Heart right ventricle (tissue), 16 donors: ENCODE data around the gene PPIL3. TPM values are rescaled to one million over a fixed set of nuclear protein-coding genes. Genes with fewer than 3 reads are reported as not detected.

Experiments
- ATAC-seq, 8 donors: fragments of 200-7000 bp; cut with Tn5 transposase; one replicate each; pipeline ENCODE4 v1.9.1; 2020; ENCODE audit warnings: mild to moderate bottlenecking in 8 of 8, moderate library complexity in 8 of 8, moderate number of reproducible peaks in 1 of 8
- DNase-seq, 2 donors: peaks; one replicate each; pipeline ENCODE4 v3.0.0-alpha.2; 2020
- H3K27ac ChIP-seq, 10 donors: fragments of 200-600 bp; sonication (generic) in 2 of 10; one replicate each; pipeline versions ENCODE4 v1.5.0 to v1.8.0; 2020 to 2022; ENCODE audit warnings: mild to moderate bottlenecking in 3 of 10
- H3K27me3 ChIP-seq, 7 donors: fragments of 200-600 bp; one replicate each; pipeline ENCODE4 v1.8.0; 2021 to 2022; ENCODE audit warnings: mild to moderate bottlenecking in 2 of 7
- H3K36me3 ChIP-seq, 9 donors: fragments of 200-600 bp; sonication (generic) in 1 of 9; one replicate each; pipeline versions ENCODE4 v1.5.0 to v1.8.0; 2020 to 2022; ENCODE audit warnings: mild to moderate bottlenecking in 2 of 9
- H3K4me1 ChIP-seq, 9 donors: fragments of 200-600 bp; sonication (generic) in 1 of 9; one replicate each; pipeline versions ENCODE4 v1.5.0 to v1.8.0; 2020 to 2022; ENCODE audit warnings: mild to moderate bottlenecking in 4 of 9
- H3K4me3 ChIP-seq, 10 donors: fragments of 200-600 bp; sonication (generic) in 2 of 10; one replicate each; pipeline versions ENCODE4 v1.5.0 to v1.8.0; 2020 to 2022; ENCODE audit warnings: mild to moderate bottlenecking in 7 of 10, moderate library complexity in 2 of 10
- H3K9me3 ChIP-seq, 11 donors: fragments of 200-600 bp in 10 of 11; sonication (generic) in 2 of 11; one replicate each; pipeline versions ENCODE4 v1.5.0 to v1.8.0; 2013 to 2022; ENCODE audit warnings: mild to moderate bottlenecking in 2 of 11, control low read depth in 1 of 11, moderate library complexity in 1 of 11
- CTCF ChIP-seq, 9 donors: fragments of 200-600 bp; sonication (generic) in 2 of 9; IDR thresholded peaks; one replicate each; pipeline versions ENCODE4 v1.5.0 to v1.8.0; 2021 to 2022; ENCODE audit warnings: antibody characterized with exemption in 9 of 9, mild to moderate bottlenecking in 5 of 9, moderate library complexity in 1 of 9
- WGBS, 2 donors: extraction: QIAGEN DNeasy Blood & Tissue Kit; methylation state at CpG; one replicate each; pipeline ENCODE4 v1.1.7; 2013; ENCODE audit warnings: inconsistent platforms in 1 of 2; 5-methylcytosine and 5-hydroxymethylcytosine counted together
- intact Hi-C, 10 donors: fragments of 100-400 bp; cut with DNase I; formaldehyde crosslinking; loops; one replicate each; pipeline versions ENCODE4 v1.11.1 to v1.14.2; 2022
- polyA plus RNA-seq, 2 donors: library from polyadenylated mRNA; stranded (reverse); fragments of 200-250 nt; gene quantifications; one replicate each; pipeline ENCODE4 v1.2.3, GENCODE V29; 2013
- total RNA-seq, 10 donors: library from RNA; stranded (reverse); fragmentation: NEBNext Ultra II Directional in 3 of 10; extraction: Animal tissue kit (Norgen Biotek cat#: 25700) in 3 of 10; gene quantifications; one replicate each; pipeline versions ENCODE4 v1.2.1 to v1.2.4, GENCODE V29; 2021 to 2023
- donor health status: Arrhythmogenic right ventricular cardiomyopathy.
- donor health status: ischemic (EF 13 %, LVEDD 7.1; RV severe dilation, severe dysfunction).
- donor health status: healthy with polysubstance abuse.
- donor health status: DM: no; HTN: yes; CAD: no.
- donor health status: DM: no; HTN: no; CAD: no.
- donor health status: ischemic (EF 25% LVEDD 6.9; RV normal size, moderate dysfunction).
- donor health status: ischemic (EF 25% LVEDD 5.7; RV mildly dilated, moderate dysfunction).
- donor health status: healthy.
- donor health status: DM: yes; HTN: yes; CAD: no.
- donor health status: Ischemic cardiomyopathy.
- donor health status: ischemic (EF 35%, LVEDD 5.7; RV mildly dilated, moderate dysfunction).
- donor health status: nonischemic (EF 11% LVEDD 7.7; RV severe dilation, severe dysfunction).
- donor health status: DM: yes; HTN: yes; CAD: no.
- donor health status: PGD.
- donor health status: ischemic (EF 29% LVEDD 5.4; RV normal size, mild dysfunction).
- donor health status: nonischemic (EF 23%, LVEDD 6.1; RV moderate dilation, normal function).

PPIL3 gene
- total and polyA plus RNA-seq, 12 donors, result 9.9 to 36.4 (median 24.1) TPM

- intact Hi-C loops, result no loop called here
- Histone ChIP-seq H3K27ac (no peak overlapping the region), H3K36me3 (peaks cover 0 to 9% (median 5%) of the 10 kb centered on the region in 9 donors), H3K4me3 (no peak overlapping the region), H3K4me1 (peaks cover 0 to 6% (median 0%) of the 10 kb centered on the region in 9 donors), H3K9me3 (no peaks in the 10 kb centered on the region), H3K27me3 (no peaks in the 10 kb centered on the region)
- TF ChIP-seq CTCF (IDR thresholded peaks at IDR 0.05), result no peak
- ATAC-seq (no peak), DNase-seq (no peak)
- WGBS, 2 donors, result 89 to 90% methylated on average over 10 of the region's 10 CpGs
Measured at GRCh38 chr2:200845669-200846325, 43.1 kb downstream of the PPIL3 start.

- no peak for ATAC-seq
- TF ChIP-seq CTCF (IDR thresholded peaks at IDR 0.05), result no peak
- WGBS, 2 donors, result 92 to 93% methylated on average over 5 of the region's 5 CpGs
Measured at GRCh38 chr2:200845194-200845593, 43.7 kb downstream of the PPIL3 start.

GRCh38 chr2:200843993-200844948 is 44.6 kb downstream of the PPIL3 start:
- ATAC-seq (peak in 2 of 8 donors; percentile 16 to 46), DNase-seq (no peak)
- no peak overlapping the region for H3K27ac ChIP-seq
- no peak overlapping the region for H3K4me3 ChIP-seq
- no peaks in the 10 kb centered on the region for H3K4me1 ChIP-seq
- 93 to 95% methylated on average over 24 of the region's 24 CpGs for WGBS, 2 donors
- no peaks in the 10 kb centered on the region for H3K27me3 ChIP-seq
- no peak for TF ChIP-seq CTCF (IDR thresholded peaks at IDR 0.05)
- no peaks in the 10 kb centered on the region for H3K36me3 ChIP-seq
- no peaks in the 10 kb centered on the region for H3K9me3 ChIP-seq
- intact Hi-C loops, result no loop called here

More at GRCh38 chr2:200845194-200845593, 43.7 kb downstream of the PPIL3 start:
- H3K4me3 ChIP-seq, result no peak overlapping the region
- no peaks in the 10 kb centered on the region for H3K9me3 ChIP-seq
- H3K36me3 ChIP-seq, result peaks cover 0 to 3% (median 0%) of the 10 kb centered on the region in 9 donors
- no peak for DNase-seq
- H3K4me1 ChIP-seq, result peaks cover 0 to 3% (median 0%) of the 10 kb centered on the region in 9 donors
- H3K27ac ChIP-seq, result no peak overlapping the region
- no peaks in the 10 kb centered on the region for H3K27me3 ChIP-seq
- intact Hi-C loops, result no loop called here

- no peak for TF ChIP-seq CTCF (IDR thresholded peaks at IDR 0.05)
- H3K27me3 ChIP-seq, result no peaks in the 10 kb centered on the region
- no peaks in the 10 kb centered on the region for H3K4me1 ChIP-seq
- ATAC-seq (no peak), DNase-seq (no peak)
- no peak overlapping the region for H3K27ac ChIP-seq
- no peak overlapping the region for H3K4me3 ChIP-seq
- H3K36me3 ChIP-seq, result no peaks in the 10 kb centered on the region
- H3K9me3 ChIP-seq, result peaks cover 0 to 25% (median 11%) of the 10 kb centered on the region in 11 donors
- 93 to 95% methylated on average over 3 of the region's 3 CpGs for WGBS, 2 donors
- intact Hi-C loops, result no loop called here
Measured at GRCh38 chr2:200839513-200839912, 49.4 kb downstream of the PPIL3 start.
